Parathyroid adenoma (tissue), 2 donors: ENCODE data around the gene EIF3A.

Experiments
- H2AFZ ChIP-seq: fragments of 300-600 bp; sonication (generic); one replicate; pipeline ENCODE4 v1.7.0; 2017; ENCODE audit warnings: antibody characterized with exemption, mild to moderate bottlenecking
- H3K27ac ChIP-seq: fragments of 300-600 bp; sonication (generic); one replicate; pipeline ENCODE4 v1.7.0; 2017
- H3K27me3 ChIP-seq: fragments of 300-600 bp; sonication (generic); one replicate; pipeline ENCODE4 v1.7.0; 2017; ENCODE audit warnings: low read length; ENCODE audit not compliant: control insufficient read depth, insufficient read depth
- H3K36me3 ChIP-seq: fragments of 300-600 bp; sonication (generic); one replicate; pipeline ENCODE4 v1.7.0; 2017; ENCODE audit warnings: low read length; ENCODE audit not compliant: control insufficient read depth, insufficient read depth
- H3K4me1 ChIP-seq: fragments of 300-600 bp; sonication (generic); one replicate; pipeline ENCODE4 v1.7.0; 2017; ENCODE audit warnings: control low read depth
- H3K4me2 ChIP-seq: fragments of 300-600 bp; sonication (generic); one replicate; pipeline ENCODE4 v1.7.0; 2017; ENCODE audit warnings: low read length
- H3K4me3 ChIP-seq: fragments of 300-600 bp; sonication (generic); one replicate; pipeline ENCODE4 v1.7.0; 2017; ENCODE audit warnings: low read depth, low read length
- H3K79me2 ChIP-seq: fragments of 300-600 bp; sonication (generic); one replicate; pipeline ENCODE4 v1.7.0; 2017; ENCODE audit warnings: control low read depth
- H3K9ac ChIP-seq: fragments of 300-600 bp; sonication (generic); one replicate; pipeline ENCODE4 v1.7.0; 2017; ENCODE audit warnings: mild to moderate bottlenecking
- H3K9me3 ChIP-seq: fragments of 300-600 bp; sonication (generic); one replicate; pipeline ENCODE4 v1.7.0; 2017; ENCODE audit warnings: low read length; ENCODE audit not compliant: control insufficient read depth
- CTCF ChIP-seq: fragments of 300-600 bp; sonication (generic); IDR thresholded peaks from one replicate; pipeline ENCODE4 v1.7.0; 2017; ENCODE audit warnings: antibody characterized with exemption, mild to moderate bottlenecking
- donor health status: primary hyperparathyroidism.

Gene EIF3A

GRCh38 chr10:119104654-119105015, 24.0 kb upstream of the EIF3A start:
- Histone ChIP-seq H3K27me3 (no peaks in the 10 kb centered on the region), H3K4me1 (peaks cover 4% of the 10 kb centered on the region), H3K9ac (no peak overlapping the region), H3K4me2 (peak overlapping the region; percentile 90), H3K36me3 (no peaks in the 10 kb centered on the region), H3K79me2 (peaks cover 2% of the 10 kb centered on the region), H3K27ac (no peak overlapping the region), H3K9me3 (no peaks in the 10 kb centered on the region), H2AFZ (peak overlapping the region; percentile 66), H3K4me3 (peak overlapping the region; percentile 57)
- no peak for TF ChIP-seq CTCF

- Histone ChIP-seq H3K27me3 (no peaks in the 10 kb centered on the region), H3K27ac (peak within 1 kb of the TSS; percentile 51), H2AFZ (peak within 1 kb of the TSS; percentile 85), H3K4me2 (peak within 1 kb of the TSS; percentile 90), H3K9ac (no peak within 1 kb of the TSS), H3K79me2 (peaks cover 2% of the 10 kb centered on the region), H3K36me3 (no peaks in the 10 kb centered on the region), H3K9me3 (no peaks in the 10 kb centered on the region), H3K4me3 (peak within 1 kb of the TSS; percentile 57), H3K4me1 (peaks cover 4% of the 10 kb centered on the region)
- TF ChIP-seq CTCF, result no peak
These were observed 23.5 kb upstream of the EIF3A start, which contains the start of gene DENND10 for GRCh38 chr10:119103903-119104653. DENND10 (plus strand) TSS chr10:119104113; CDS start chr10:119104143, 30 bp downstream.

- no peak overlapping the region for H3K9ac ChIP-seq
- peak overlapping the region; percentile 51 for H3K27ac ChIP-seq
- H3K79me2 ChIP-seq, result peaks cover 2% of the 10 kb centered on the region
- no peaks in the 10 kb centered on the region for H3K36me3 ChIP-seq
- H3K9me3 ChIP-seq, result no peaks in the 10 kb centered on the region
- H3K27me3 ChIP-seq, result no peaks in the 10 kb centered on the region
- H3K4me1 ChIP-seq, result peaks cover 4% of the 10 kb centered on the region
- no peak overlapping the region for H3K4me3 ChIP-seq
- no peak overlapping the region for H3K4me2 ChIP-seq
- peak overlapping the region; percentile 55 for H2AFZ ChIP-seq
- no peak for TF ChIP-seq CTCF
These were observed 22.8 kb upstream of the EIF3A start for GRCh38 chr10:119103241-119103902.

GRCh38 chr10:119101366-119102098, 20.9 kb upstream of the EIF3A start:
- Histone ChIP-seq H3K27ac (no peak overlapping the region), H3K27me3 (no peaks in the 10 kb centered on the region), H3K9ac (no peak overlapping the region), H3K9me3 (no peaks in the 10 kb centered on the region), H3K4me3 (no peak overlapping the region), H3K36me3 (no peaks in the 10 kb centered on the region), H2AFZ (peak overlapping the region; percentile 48), H3K4me2 (no peak overlapping the region), H3K4me1 (peaks cover 4% of the 10 kb centered on the region), H3K79me2 (peaks cover 2% of the 10 kb centered on the region)
- no peak for TF ChIP-seq CTCF
